Measurements from ENCODE around the gene CCDC33. TPM values are rescaled to one million over a fixed set of nuclear protein-coding genes. Genes with fewer than 3 reads are reported as not detected.

The CCDC33 gene
- total and polyA plus RNA-seq, 2 donors: 0.39 to 1.4 TPM

GRCh38 chr15:74233851-74234597 lies 2.1 kb upstream of the CCDC33 start:
- peaks cover 0 to 11% of the 10 kb centered on the region in 2 donors for H3K4me1 ChIP-seq (ENCODE audit: control insufficient read depth in 2 of 2, insufficient read depth in 2 of 2, low read length in 2 of 2)
- no peaks in the 10 kb centered on the region for H3K9me3 ChIP-seq (ENCODE audit: control insufficient read depth in 2 of 2, insufficient read depth in 1 of 2, low read length in 1 of 2)
- H3K27ac ChIP-seq (ENCODE audit: low read depth in 1 of 2, low read length in 1 of 2): no peak overlapping the region
- no peak for DNase-seq (ENCODE audit: low read depth in 6 of 9, low spot score in 9 of 9)
- no peak overlapping the region for H3K4me3 ChIP-seq (ENCODE audit: low read length in 2 of 2)
- H3K27me3 ChIP-seq (ENCODE audit: control insufficient read depth in 2 of 2, insufficient read depth in 1 of 2, low read length in 1 of 2): no peaks in the 10 kb centered on the region
- WGBS: 92% methylated on average over 3 of the region's 3 CpGs
- H3K36me3 ChIP-seq (ENCODE audit: control insufficient read depth in 2 of 2, insufficient read depth in 2 of 2, low read length in 1 of 2): no peaks in the 10 kb centered on the region

- H3K27ac ChIP-seq (ENCODE audit: low read depth in 1 of 2, low read length in 1 of 2): no peak overlapping the region
- peaks cover 0 to 11% of the 10 kb centered on the region in 2 donors for H3K4me1 ChIP-seq (ENCODE audit: control insufficient read depth in 2 of 2, insufficient read depth in 2 of 2, low read length in 2 of 2)
- H3K27me3 ChIP-seq (ENCODE audit: control insufficient read depth in 2 of 2, insufficient read depth in 1 of 2, low read length in 1 of 2): no peaks in the 10 kb centered on the region
- no peaks in the 10 kb centered on the region for H3K36me3 ChIP-seq (ENCODE audit: control insufficient read depth in 2 of 2, insufficient read depth in 2 of 2, low read length in 1 of 2)
- 96% methylated on average over 9 of the region's 9 CpGs for WGBS
- no peaks in the 10 kb centered on the region for H3K9me3 ChIP-seq (ENCODE audit: control insufficient read depth in 2 of 2, insufficient read depth in 1 of 2, low read length in 1 of 2)
- no peak for DNase-seq (ENCODE audit: low read depth in 6 of 9, low spot score in 9 of 9)
- H3K4me3 ChIP-seq (ENCODE audit: low read length in 2 of 2): no peak overlapping the region
Measured at GRCh38 chr15:74234598-74234875, 1.6 kb upstream of the CCDC33 start.

- H3K4me1 ChIP-seq (ENCODE audit: control insufficient read depth in 2 of 2, insufficient read depth in 2 of 2, low read length in 2 of 2): peaks cover 0 to 8% of the 10 kb centered on the region in 2 donors
- no peak for DNase-seq (ENCODE audit: low read depth in 6 of 9, low spot score in 9 of 9)
Measured at GRCh38 chr15:74239051-74239705, 3.1 kb downstream of the CCDC33 start.

GRCh38 chr15:74240002-74240568 lies 4.0 kb downstream of the CCDC33 start:
- H3K36me3 ChIP-seq (ENCODE audit: control insufficient read depth in 2 of 2, insufficient read depth in 2 of 2, low read length in 1 of 2): no peaks in the 10 kb centered on the region
- no peak overlapping the region for H3K4me3 ChIP-seq (ENCODE audit: low read length in 2 of 2)
- peaks cover 0 to under 1% of the 10 kb centered on the region in 2 donors for H3K27me3 ChIP-seq (ENCODE audit: control insufficient read depth in 2 of 2, insufficient read depth in 1 of 2, low read length in 1 of 2)
- no peak for DNase-seq (ENCODE audit: low read depth in 6 of 9, low spot score in 9 of 9)
- WGBS: 23% methylated on average over 5 of the region's 5 CpGs
- H3K4me1 ChIP-seq (ENCODE audit: control insufficient read depth in 2 of 2, insufficient read depth in 2 of 2, low read length in 2 of 2): peaks cover 7 to 9% of the 10 kb centered on the region in 2 donors
- no peaks in the 10 kb centered on the region for H3K9me3 ChIP-seq (ENCODE audit: control insufficient read depth in 2 of 2, insufficient read depth in 1 of 2, low read length in 1 of 2)
- H3K27ac ChIP-seq (ENCODE audit: low read depth in 1 of 2, low read length in 1 of 2): no peak overlapping the region

More at GRCh38 chr15:74239051-74239705, 3.1 kb downstream of the CCDC33 start:
- no peaks in the 10 kb centered on the region for H3K27me3 ChIP-seq (ENCODE audit: control insufficient read depth in 2 of 2, insufficient read depth in 1 of 2, low read length in 1 of 2)
- H3K36me3 ChIP-seq (ENCODE audit: control insufficient read depth in 2 of 2, insufficient read depth in 2 of 2, low read length in 1 of 2): no peaks in the 10 kb centered on the region
- 90% methylated on average over 6 of the region's 6 CpGs for WGBS
- no peak overlapping the region for H3K27ac ChIP-seq (ENCODE audit: low read depth in 1 of 2, low read length in 1 of 2)
- H3K4me3 ChIP-seq (ENCODE audit: low read length in 2 of 2): no peak overlapping the region
- no peaks in the 10 kb centered on the region for H3K9me3 ChIP-seq (ENCODE audit: control insufficient read depth in 2 of 2, insufficient read depth in 1 of 2, low read length in 1 of 2)

- WGBS: 90% methylated on average over 4 of the region's 4 CpGs
- peaks cover 11 to 17% of the 10 kb centered on the region in 2 donors for H3K4me1 ChIP-seq (ENCODE audit: control insufficient read depth in 2 of 2, insufficient read depth in 2 of 2, low read length in 2 of 2)
- no peak overlapping the region for H3K27ac ChIP-seq (ENCODE audit: low read depth in 1 of 2, low read length in 1 of 2)
- no peaks in the 10 kb centered on the region for H3K9me3 ChIP-seq (ENCODE audit: control insufficient read depth in 2 of 2, insufficient read depth in 1 of 2, low read length in 1 of 2)
- no peak for DNase-seq (ENCODE audit: low read depth in 6 of 9, low spot score in 9 of 9)
- H3K36me3 ChIP-seq (ENCODE audit: control insufficient read depth in 2 of 2, insufficient read depth in 2 of 2, low read length in 1 of 2): no peaks in the 10 kb centered on the region
- H3K4me3 ChIP-seq (ENCODE audit: low read length in 2 of 2): no peak overlapping the region
- H3K27me3 ChIP-seq (ENCODE audit: control insufficient read depth in 2 of 2, insufficient read depth in 1 of 2, low read length in 1 of 2): peaks cover 0 to 6% of the 10 kb centered on the region in 2 donors
Measured at GRCh38 chr15:74240897-74241614, 4.9 kb downstream of the CCDC33 start.

- no peak overlapping the region for H3K4me3 ChIP-seq (ENCODE audit: low read length in 2 of 2)
- peaks cover 11 to 17% of the 10 kb centered on the region in 2 donors for H3K4me1 ChIP-seq (ENCODE audit: control insufficient read depth in 2 of 2, insufficient read depth in 2 of 2, low read length in 2 of 2)
- H3K36me3 ChIP-seq (ENCODE audit: control insufficient read depth in 2 of 2, insufficient read depth in 2 of 2, low read length in 1 of 2): no peaks in the 10 kb centered on the region
- no peak for DNase-seq (ENCODE audit: low read depth in 6 of 9, low spot score in 9 of 9)
- no peak overlapping the region for H3K27ac ChIP-seq (ENCODE audit: low read depth in 1 of 2, low read length in 1 of 2)
- WGBS: 84% methylated on average over 11 of the region's 11 CpGs
- H3K9me3 ChIP-seq (ENCODE audit: control insufficient read depth in 2 of 2, insufficient read depth in 1 of 2, low read length in 1 of 2): no peaks in the 10 kb centered on the region
- peaks cover 0 to 6% of the 10 kb centered on the region in 2 donors for H3K27me3 ChIP-seq (ENCODE audit: control insufficient read depth in 2 of 2, insufficient read depth in 1 of 2, low read length in 1 of 2)
Measured at GRCh38 chr15:74242441-74243185, 6.5 kb downstream of the CCDC33 start.

GRCh38 chr15:74243431-74243830 lies 7.3 kb downstream of the CCDC33 start:
- no peak for DNase-seq (ENCODE audit: low read depth in 6 of 9, low spot score in 9 of 9)
- Histone ChIP-seq H3K36me3 (ENCODE audit: control insufficient read depth in 2 of 2, insufficient read depth in 2 of 2, low read length in 1 of 2) (no peaks in the 10 kb centered on the region), H3K9me3 (ENCODE audit: control insufficient read depth in 2 of 2, insufficient read depth in 1 of 2, low read length in 1 of 2) (no peaks in the 10 kb centered on the region), H3K27ac (ENCODE audit: low read depth in 1 of 2, low read length in 1 of 2) (no peak overlapping the region), H3K27me3 (ENCODE audit: control insufficient read depth in 2 of 2, insufficient read depth in 1 of 2, low read length in 1 of 2) (peaks cover 0 to 6% of the 10 kb centered on the region in 2 donors), H3K4me1 (ENCODE audit: control insufficient read depth in 2 of 2, insufficient read depth in 2 of 2, low read length in 2 of 2) (peaks cover 11 to 17% of the 10 kb centered on the region in 2 donors), H3K4me3 (ENCODE audit: low read length in 2 of 2) (no peak overlapping the region)
- 94% methylated on average over 7 of the region's 7 CpGs for WGBS

- no peaks in the 10 kb centered on the region for H3K36me3 ChIP-seq (ENCODE audit: control insufficient read depth in 2 of 2, insufficient read depth in 2 of 2, low read length in 1 of 2)
- no peak overlapping the region for H3K27ac ChIP-seq (ENCODE audit: low read depth in 1 of 2, low read length in 1 of 2)
- H3K4me3 ChIP-seq (ENCODE audit: low read length in 2 of 2): no peak overlapping the region
- H3K4me1 ChIP-seq (ENCODE audit: control insufficient read depth in 2 of 2, insufficient read depth in 2 of 2, low read length in 2 of 2): peaks cover 11 to 17% of the 10 kb centered on the region in 2 donors
- H3K9me3 ChIP-seq (ENCODE audit: control insufficient read depth in 2 of 2, insufficient read depth in 1 of 2, low read length in 1 of 2): no peaks in the 10 kb centered on the region
- WGBS: 58% methylated on average over 4 of the region's 4 CpGs
- no peak for DNase-seq (ENCODE audit: low read depth in 6 of 9, low spot score in 9 of 9)
- peaks cover 0 to 6% of the 10 kb centered on the region in 2 donors for H3K27me3 ChIP-seq (ENCODE audit: control insufficient read depth in 2 of 2, insufficient read depth in 1 of 2, low read length in 1 of 2)
Measured at GRCh38 chr15:74244822-74245341, 8.8 kb downstream of the CCDC33 start.

Data from thymus (tissue), 11 donors.